Colon (tissue), 2 donors: Measurements from ENCODE around the gene IPO11.
"Not testable (repeated sequence)": the region's sequence is repeated elsewhere in the genome, so short reads cannot be mapped to it uniquely, and the experiment has no call there.

Experiments used
- FAIRE-seq: peaks from 2 replicates; lab custom pipeline; 2012; peaks lifted over from hg19 to GRCh38; lab: Jason Lieb, UNC
- donor health status: control.
- donor health status: control.

The IPO11 gene

DNA sequence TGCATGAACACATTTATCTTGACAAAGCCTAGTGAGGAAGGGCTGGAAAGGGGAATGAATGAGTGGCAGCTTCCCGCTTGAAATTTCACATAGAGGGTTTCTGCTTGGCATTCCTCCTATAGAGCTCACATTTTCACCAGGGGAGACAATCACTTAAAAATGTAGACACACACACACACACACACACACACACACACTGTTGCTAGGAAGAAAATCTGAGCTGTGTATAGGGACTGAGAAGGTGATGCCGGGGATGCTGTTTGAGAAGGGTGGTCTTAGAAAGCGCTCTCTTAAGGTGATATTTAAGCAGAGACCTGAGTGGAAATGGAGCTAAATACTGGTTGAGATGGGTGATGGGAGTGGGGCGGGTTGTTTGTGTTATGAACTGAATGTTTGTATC, 236.5 kb downstream of the IPO11 start:
- no peak for FAIRE-seq

DNA sequence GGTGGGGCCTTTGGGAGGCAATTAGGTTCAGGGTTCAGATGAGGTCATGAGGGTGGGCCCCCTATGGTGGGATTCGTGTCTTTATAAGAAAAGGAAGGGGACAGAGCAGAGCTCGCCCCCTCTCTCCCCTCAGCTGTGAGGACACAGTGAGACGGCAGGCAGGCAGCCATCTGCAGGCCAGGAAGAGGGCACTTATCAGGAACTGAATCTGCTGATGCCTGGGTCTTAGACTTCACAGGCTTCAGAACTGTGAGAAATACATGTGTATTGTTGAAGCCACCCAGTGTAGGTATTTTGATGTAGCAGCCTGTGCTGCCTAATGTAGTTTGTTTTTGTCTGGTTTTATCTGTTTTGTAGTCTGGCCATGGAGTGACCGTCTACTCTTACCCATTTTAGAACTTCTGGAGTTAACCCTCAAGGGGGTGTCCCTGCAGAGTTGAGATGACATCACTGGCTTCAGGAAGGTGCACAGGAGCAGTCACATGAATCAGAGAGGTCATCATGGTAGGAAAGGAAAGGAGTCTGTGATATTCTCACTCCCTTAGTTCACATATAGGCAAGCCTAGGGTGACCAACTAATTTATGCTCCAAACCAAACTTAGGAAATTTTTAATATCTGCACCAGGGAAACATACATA, 237.0 kb downstream of the IPO11 start:
- no peak for FAIRE-seq

DNA sequence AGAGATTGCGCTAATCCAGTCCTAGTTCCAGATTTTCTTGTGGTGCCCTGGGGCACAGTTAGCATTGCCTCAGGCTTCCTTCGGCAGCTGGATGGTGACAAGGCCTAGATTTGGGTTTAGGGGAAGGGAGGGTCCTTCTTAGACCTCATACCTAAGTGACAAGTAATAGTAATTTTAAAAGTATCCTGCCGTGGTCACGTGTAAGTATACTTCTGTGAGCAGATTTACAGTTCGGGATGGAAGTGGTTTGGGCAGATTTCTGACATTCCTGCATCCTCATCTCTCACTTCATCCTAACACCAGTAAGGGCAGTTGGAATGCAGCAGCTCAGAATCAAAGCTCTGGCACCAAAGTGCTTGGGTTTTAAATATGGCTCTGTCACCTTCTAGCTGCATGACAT, 237.6 kb downstream of the IPO11 start:
- no peak for FAIRE-seq

DNA sequence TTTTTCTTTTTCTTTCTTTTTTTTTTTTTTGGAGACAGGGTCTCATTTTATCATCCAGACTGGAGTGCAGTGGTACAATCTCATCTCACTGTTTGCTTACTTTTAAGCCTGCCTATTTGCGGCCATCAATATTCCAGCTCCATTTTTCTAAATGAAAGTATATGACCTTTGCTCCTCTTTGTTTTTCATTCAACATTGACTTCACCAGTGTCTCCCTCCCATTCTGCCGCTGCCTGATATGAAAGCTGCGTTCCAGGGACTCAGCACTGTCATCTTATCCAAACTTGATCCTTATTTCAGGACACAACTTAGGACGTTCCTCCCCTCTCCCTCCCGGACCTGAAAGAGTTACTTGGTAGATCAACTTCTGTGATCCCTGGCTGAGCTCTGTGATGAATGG, 239.7 kb downstream of the IPO11 start:
- FAIRE-seq, result no peak

DNA sequence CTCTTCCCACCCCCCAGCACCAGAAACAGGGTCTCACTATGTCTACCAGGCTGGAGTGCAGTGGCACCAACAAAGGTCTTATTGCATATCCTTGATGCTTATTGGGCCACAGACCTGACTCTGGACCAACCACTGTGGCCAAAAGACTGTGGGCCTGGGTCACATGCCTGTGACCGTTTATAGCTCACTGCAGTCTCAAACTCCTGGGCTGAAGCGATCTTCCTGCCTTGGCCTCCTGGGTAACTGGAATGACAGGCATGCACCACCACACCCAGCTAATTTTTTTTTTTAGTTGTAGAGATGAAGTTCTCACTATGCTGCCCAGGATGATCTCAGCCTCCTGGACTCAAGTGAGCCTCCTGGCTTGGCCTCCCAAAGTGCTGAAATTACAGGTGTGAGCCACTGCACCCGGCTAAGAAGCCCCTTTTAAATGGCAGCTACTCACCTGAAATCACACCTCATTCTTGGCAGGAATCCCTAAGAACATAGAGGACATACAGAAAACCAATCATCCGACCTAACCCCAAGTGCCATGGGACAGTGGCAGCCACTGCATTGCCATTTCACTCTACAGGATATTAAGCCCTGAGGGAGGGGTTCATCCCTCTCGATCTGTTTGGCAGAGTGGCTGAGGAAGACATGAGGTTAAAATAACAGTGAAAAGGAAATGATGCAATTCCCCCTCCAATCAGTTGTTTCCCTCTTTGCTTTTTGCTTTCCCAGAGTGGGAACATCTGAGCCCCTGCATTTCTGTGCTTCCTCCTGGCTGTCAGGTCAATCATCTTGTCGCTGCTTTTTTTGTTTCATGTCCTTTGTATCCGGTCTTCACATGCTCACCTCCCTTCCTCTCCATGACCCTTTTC, 240.7 kb downstream of the IPO11 start:
- no peak for FAIRE-seq

DNA sequence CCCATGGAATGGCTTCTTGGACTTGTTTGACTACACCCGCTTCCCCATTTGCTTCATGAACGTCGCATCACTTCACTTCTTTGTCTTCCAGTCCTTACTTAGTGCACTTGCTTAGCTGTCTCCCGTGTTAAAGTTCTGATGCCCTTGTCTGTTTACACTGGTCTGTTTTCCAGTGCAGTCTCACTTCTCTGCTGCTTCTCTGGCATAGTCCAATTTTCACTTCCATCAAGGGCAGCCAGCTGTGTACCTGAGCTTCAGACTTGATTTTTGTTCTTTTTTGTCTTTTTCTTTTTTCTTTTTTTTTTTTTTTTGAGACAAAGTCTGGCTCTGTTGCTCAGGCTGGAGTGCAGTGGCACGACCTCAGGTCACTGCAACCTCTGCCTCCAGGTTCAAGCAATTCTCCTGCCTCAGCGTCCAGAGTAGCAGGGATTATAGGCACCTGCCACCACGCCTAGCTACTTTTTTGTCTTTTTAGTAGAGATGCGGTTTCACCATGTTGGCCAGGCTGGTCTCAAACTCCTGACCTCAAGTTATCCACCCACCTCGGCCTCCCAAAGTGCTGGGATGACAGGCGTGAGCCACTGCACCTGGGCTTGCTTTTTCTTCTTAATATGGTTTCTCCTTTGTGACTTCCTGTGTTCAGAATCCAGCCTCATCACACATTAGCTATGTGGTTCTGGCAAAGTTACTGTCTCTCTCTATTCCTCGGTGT, 241.5 kb downstream of the IPO11 start:
- FAIRE-seq, result no peak

DNA sequence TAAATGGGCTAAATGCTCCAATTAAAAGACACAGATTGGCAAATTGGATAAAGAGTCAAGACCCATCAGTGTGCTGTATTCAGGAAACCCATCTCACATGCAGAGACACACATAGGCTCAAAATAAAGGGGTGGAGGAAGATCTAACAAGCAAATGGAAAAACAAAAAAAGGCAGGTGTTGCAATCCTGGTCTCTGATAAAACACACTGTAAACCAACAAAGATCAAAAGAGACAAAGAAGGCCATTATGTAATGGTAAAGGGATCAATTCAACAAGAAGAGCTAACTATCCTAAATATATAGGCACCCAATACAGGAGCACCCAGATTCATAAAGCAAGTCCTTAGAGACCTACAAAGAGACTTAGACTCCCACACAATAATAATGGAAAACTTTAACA, 245.2 kb downstream of the IPO11 start:
- FAIRE-seq, result not testable (repeated sequence)

DNA sequence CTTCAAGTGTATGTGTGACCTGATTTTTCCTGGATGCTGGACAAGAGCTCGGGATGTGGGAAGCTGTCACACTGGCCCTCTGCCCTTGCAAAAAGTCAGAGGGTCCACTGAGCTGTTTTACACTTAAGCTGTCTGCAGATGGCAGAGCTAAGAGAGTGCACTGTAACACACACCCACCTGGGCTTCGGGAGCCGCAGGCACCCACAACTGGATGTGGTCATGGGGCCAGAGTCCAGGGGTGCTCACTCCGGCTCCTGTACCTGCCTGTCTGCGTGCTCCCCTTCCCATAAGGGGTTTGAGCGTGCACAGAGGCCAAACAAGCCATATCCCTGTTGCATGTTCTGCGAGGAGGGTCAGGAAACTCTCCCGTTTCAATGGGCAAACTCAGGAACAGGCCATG, 248.6 kb downstream of the IPO11 start:
- FAIRE-seq, result no peak

DNA sequence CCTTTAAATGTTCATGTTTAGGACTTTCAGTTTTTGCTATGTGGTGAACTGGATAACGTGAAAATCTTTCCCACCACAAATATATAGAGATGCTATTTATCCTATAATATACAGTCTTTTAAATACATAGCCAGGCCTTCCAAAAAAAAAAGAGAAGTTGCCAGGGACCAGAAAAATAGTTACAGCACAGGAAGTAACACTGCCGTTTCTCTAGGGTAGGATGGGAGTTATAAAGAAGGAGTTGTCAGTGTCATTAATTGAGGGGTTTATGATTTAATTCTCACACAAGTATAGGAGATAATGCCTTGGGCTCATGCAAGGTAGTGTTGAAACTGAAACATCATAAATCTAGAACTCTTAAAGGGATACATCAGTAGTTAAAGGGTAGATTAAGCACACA, 250.0 kb downstream of the IPO11 start:
- FAIRE-seq, result no peak

DNA sequence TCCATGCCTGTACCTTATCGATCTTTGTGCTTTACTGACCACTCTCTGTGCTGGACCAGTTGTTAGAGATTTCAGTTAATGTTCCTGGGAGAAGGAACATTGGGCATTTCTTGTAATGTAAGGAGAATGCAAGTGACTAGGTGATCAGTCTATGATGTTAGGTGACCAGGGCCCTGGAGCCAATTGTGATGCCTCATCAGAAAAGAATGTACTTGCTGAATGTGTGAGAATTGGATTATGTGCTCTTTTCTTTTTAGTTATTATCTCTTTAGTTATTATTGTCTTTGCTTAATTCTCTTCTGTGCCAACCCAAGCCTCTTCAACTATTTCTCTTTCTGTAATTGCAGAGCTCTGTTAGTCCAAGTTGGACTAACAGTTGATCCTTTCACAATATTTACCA, 258.9 kb downstream of the IPO11 start:
- FAIRE-seq, result no peak

DNA sequence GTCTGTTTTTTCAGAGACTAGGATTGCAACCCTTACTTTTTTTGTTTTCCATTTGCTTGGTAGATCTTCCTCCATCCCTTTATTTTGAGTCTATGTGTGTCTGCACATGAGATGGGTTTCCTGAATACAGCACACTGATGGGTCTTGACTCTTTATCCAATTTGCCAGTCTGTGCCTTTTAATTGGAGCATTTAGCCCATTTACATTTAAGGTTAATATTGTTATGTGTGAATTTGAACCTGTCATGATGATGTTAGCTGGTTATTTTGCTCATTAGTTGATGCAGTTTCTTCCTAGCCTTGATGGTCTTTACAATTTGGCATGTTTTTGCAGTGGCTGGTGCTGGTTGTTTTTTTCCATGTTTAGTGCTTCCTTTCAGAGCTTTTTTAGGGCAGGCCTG, 264.0 kb downstream of the IPO11 start:
- not testable (repeated sequence) for FAIRE-seq
